Right atrium auricular region (tissue), 2 donors: Measurements from ENCODE around the gene MNT. TPM values are rescaled to one million over a fixed set of nuclear protein-coding genes. Genes with fewer than 3 reads are reported as not detected.

ENCODE experiments used
- DNase-seq: peaks from one replicate; pipeline ENCODE4 v3.0.0-alpha.2; 2019; ENCODE audit warnings: low spot score
- H3K27ac ChIP-seq, 2 donors: fragments of 200-600 bp; sonication (generic); 1 replicate in 1 of 2; 2 replicates in 1 of 2; pipeline ENCODE4 v1.5.1; 2016 to 2019
- H3K27me3 ChIP-seq, 2 donors: fragments of 200-600 bp; sonication (generic); one replicate each; pipeline versions ENCODE4 v1.5.1 to v1.6.0; 2017 to 2019
- H3K36me3 ChIP-seq: fragments of 200-600 bp; sonication (generic); one replicate; pipeline ENCODE4 v1.5.1; 2016
- H3K4me1 ChIP-seq, 2 donors: fragments of 200-600 bp; sonication (generic); one replicate each; pipeline versions ENCODE4 v1.5.1 to v1.6.0; 2017 to 2019
- H3K4me3 ChIP-seq, 2 donors: fragments of 200-600 bp; sonication (generic); 1 replicate in 1 of 2; 2 replicates in 1 of 2; pipeline ENCODE4 v1.5.1; 2017 to 2019; ENCODE audit warnings: mild to moderate bottlenecking in 1 of 2, moderate library complexity in 1 of 2
- H3K9me3 ChIP-seq, 2 donors: fragments of 200-600 bp; sonication (generic); one replicate each; pipeline ENCODE4 v1.5.1; 2019
- CTCF ChIP-seq, 2 donors: fragments of 200-600 bp; sonication (generic); IDR thresholded peaks; one replicate each; pipeline ENCODE4 v1.5.1; 2019; ENCODE audit warnings: antibody characterized with exemption in 2 of 2
- total RNA-seq, 2 donors: library from RNA; depleted of rRNA; stranded (reverse); fragments of >200 nt; gene quantifications; one replicate each; pipeline ENCODE4 v1.1.0, GENCODE V29; 2016

Gene MNT
- total RNA-seq, 2 donors from 2014 or later = 3.7 to 7.7 TPM

GRCh38 chr17:2393174-2393953 lies 7.5 kb downstream of the MNT start:
- no peak for TF ChIP-seq CTCF (IDR thresholded peaks at IDR 0.05)
- DNase-seq = peak; percentile 84
- Histone ChIP-seq H3K27me3 (no peaks in the 10 kb centered on the region), H3K9me3 (no peaks in the 10 kb centered on the region), H3K36me3 (no peaks in the 10 kb centered on the region), H3K4me1 (peaks cover 0 to 71% of the 10 kb centered on the region in 2 donors), H3K27ac (peak overlapping the region; percentile 99 to 100), H3K4me3 (peak overlapping the region; percentile 64 to 84)

GRCh38 chr17:2392252-2393173 lies 8.3 kb downstream of the MNT start:
- Histone ChIP-seq H3K4me3 (peak overlapping the region; percentile 64 to 84), H3K4me1 (peaks cover 0 to 62% of the 10 kb centered on the region in 2 donors), H3K9me3 (no peaks in the 10 kb centered on the region), H3K27ac (peak overlapping the region; percentile 99 to 100), H3K36me3 (peaks cover 4% of the 10 kb centered on the region), H3K27me3 (no peaks in the 10 kb centered on the region)
- peak; percentile 95 for DNase-seq
- TF ChIP-seq CTCF (IDR thresholded peaks at IDR 0.05) = no peak

- H3K36me3 ChIP-seq = peaks cover 12% of the 10 kb centered on the region
- H3K9me3 ChIP-seq = no peaks in the 10 kb centered on the region
- peak overlapping the region in 1 of 2 donors; percentile 84 for H3K4me3 ChIP-seq
- DNase-seq = no peak
- peak overlapping the region; percentile 99 to 100 for H3K27ac ChIP-seq
- no peak for TF ChIP-seq CTCF (IDR thresholded peaks at IDR 0.05)
- peaks cover 0 to 55% of the 10 kb centered on the region in 2 donors for H3K4me1 ChIP-seq
- H3K27me3 ChIP-seq = no peaks in the 10 kb centered on the region
Measured at GRCh38 chr17:2391597-2392251, 9.1 kb downstream of the MNT start.

GRCh38 chr17:2390199-2390836 lies 10.5 kb downstream of the MNT start:
- peak overlapping the region; percentile 99 to 100 for H3K27ac ChIP-seq
- H3K9me3 ChIP-seq = no peaks in the 10 kb centered on the region
- peak; percentile 78 for DNase-seq
- peaks cover 0 to 48% of the 10 kb centered on the region in 2 donors for H3K4me1 ChIP-seq
- no peak for TF ChIP-seq CTCF (IDR thresholded peaks at IDR 0.05)
- no peaks in the 10 kb centered on the region for H3K27me3 ChIP-seq
- H3K4me3 ChIP-seq = no peak overlapping the region
- peaks cover 23% of the 10 kb centered on the region for H3K36me3 ChIP-seq

- DNase-seq = no peak
- TF ChIP-seq CTCF (IDR thresholded peaks at IDR 0.05) = no peak
- Histone ChIP-seq H3K4me3 (no peak overlapping the region), H3K27me3 (no peaks in the 10 kb centered on the region), H3K27ac (no peak overlapping the region), H3K36me3 (peaks cover 23% of the 10 kb centered on the region), H3K9me3 (no peaks in the 10 kb centered on the region), H3K4me1 (peaks cover 0 to 40% of the 10 kb centered on the region in 2 donors)
Measured at GRCh38 chr17:2388683-2389055, 12.2 kb downstream of the MNT start.
